HL-60 (cell line): Measurements from ENCODE around the gene UBALD1.

ENCODE experiments used
- DNase-seq, 2 experiments: peaks; one replicate each; pipeline ENCODE4 v3.0.0-alpha.2; 2010 to 2020; ENCODE audit warnings: low read depth in 1 of 2, low spot score in 1 of 2
- H3K27ac ChIP-seq: fragments of 250-450 bp; sonication (Bioruptor Pico); replicated peaks from 2 replicates; pipeline ENCODE4 v1.5.1; 2020; ENCODE audit warnings: mild to moderate bottlenecking, moderate library complexity
- H3K27me3 ChIP-seq: fragments of 250-450 bp; sonication (Bioruptor Pico); 2 replicates; pipeline ENCODE4 v1.5.1; 2021; ENCODE audit warnings: mild to moderate bottlenecking, moderate library complexity; ENCODE audit not compliant: insufficient read depth, poor library complexity, severe bottlenecking
- H3K4me3 ChIP-seq: replicated peaks from 2 replicates; pipeline ENCODE4 v1.5.1; 2011; ENCODE audit warnings: mild to moderate bottlenecking, control low read depth, low read length; ENCODE audit not compliant: insufficient read depth
- GABPA ChIP-seq: IDR thresholded peaks from 2 replicates; pipeline ENCODE4 v1.6.1; 2012; ENCODE audit warnings: low read depth
- POLR2AphosphoS5 ChIP-seq: IDR thresholded peaks from 2 replicates; pipeline ENCODE4 v1.6.1; 2012; ENCODE audit warnings: low read depth
- SPI1 ChIP-seq: IDR thresholded peaks from 2 replicates; pipeline ENCODE4 v1.6.1; 2012; ENCODE audit warnings: low read depth, mild to moderate bottlenecking, borderline replicate concordance
- TF ChIP-seq, protein P1 (sequence below): IDR thresholded peaks from 2 replicates; pipeline ENCODE4 v1.6.1; 2012; ENCODE audit warnings: low read depth; ENCODE audit not compliant: insufficient replicate concordance
- TF ChIP-seq, protein P2 (sequence below): IDR thresholded peaks from one replicate; pipeline ENCODE4 v1.5.1; 2011; ENCODE audit warnings: low read length, control low read depth, inconsistent platforms; ENCODE audit not compliant: insufficient read depth

Gene UBALD1

DNA sequence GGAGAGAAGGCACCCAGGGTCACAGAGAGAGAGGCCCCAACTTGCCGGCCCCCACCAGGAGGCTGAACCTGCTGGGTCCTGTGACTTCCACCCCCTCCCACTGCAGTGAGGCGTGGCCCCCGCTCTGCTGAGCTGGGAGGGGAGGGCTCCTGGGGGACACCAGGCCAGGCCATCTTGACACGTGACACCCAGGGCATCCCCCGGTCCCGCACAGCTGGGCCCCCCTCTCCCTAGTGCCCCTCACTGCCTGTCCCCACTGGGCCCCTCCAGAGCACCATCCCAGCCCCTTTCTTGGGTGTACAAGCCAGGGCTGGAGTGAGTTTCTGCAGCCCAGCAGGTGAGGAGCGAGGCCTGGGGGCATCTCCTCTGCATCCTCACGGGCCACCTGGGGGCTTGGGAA, 12.4 kb downstream of the UBALD1 start:
- DNase-seq = no peak
- no peaks in the 10 kb centered on the region for H3K27me3 ChIP-seq
- H3K27ac ChIP-seq = no peak overlapping the region
- TF ChIP-seq, protein P1, sequence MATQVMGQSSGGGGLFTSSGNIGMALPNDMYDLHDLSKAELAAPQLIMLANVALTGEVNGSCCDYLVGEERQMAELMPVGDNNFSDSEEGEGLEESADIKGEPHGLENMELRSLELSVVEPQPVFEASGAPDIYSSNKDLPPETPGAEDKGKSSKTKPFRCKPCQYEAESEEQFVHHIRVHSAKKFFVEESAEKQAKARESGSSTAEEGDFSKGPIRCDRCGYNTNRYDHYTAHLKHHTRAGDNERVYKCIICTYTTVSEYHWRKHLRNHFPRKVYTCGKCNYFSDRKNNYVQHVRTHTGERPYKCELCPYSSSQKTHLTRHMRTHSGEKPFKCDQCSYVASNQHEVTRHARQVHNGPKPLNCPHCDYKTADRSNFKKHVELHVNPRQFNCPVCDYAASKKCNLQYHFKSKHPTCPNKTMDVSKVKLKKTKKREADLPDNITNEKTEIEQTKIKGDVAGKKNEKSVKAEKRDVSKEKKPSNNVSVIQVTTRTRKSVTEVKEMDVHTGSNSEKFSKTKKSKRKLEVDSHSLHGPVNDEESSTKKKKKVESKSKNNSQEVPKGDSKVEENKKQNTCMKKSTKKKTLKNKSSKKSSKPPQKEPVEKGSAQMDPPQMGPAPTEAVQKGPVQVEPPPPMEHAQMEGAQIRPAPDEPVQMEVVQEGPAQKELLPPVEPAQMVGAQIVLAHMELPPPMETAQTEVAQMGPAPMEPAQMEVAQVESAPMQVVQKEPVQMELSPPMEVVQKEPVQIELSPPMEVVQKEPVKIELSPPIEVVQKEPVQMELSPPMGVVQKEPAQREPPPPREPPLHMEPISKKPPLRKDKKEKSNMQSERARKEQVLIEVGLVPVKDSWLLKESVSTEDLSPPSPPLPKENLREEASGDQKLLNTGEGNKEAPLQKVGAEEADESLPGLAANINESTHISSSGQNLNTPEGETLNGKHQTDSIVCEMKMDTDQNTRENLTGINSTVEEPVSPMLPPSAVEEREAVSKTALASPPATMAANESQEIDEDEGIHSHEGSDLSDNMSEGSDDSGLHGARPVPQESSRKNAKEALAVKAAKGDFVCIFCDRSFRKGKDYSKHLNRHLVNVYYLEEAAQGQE = no peak
- no peak overlapping the region for H3K4me3 ChIP-seq

DNA sequence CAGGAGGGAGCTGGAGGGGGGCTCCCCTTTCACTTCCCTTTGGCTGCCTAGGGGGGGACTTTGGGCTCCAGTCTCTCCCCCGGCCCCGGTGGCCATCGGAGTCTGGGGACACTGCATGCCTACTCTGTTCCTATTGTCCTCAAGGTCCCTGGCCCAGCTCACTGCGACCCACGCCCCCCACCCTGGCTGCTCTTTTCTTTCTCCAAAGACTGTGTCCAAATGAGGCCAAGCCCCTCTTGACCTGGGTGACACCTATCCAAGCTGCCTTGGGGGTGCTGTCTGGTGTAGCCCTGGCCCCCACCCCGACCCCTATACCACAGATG, 12.9 kb downstream of the UBALD1 start:
- DNase-seq = no peak
- Histone ChIP-seq H3K27ac (no peak overlapping the region), H3K4me3 (no peak overlapping the region), H3K27me3 (no peaks in the 10 kb centered on the region)
- TF ChIP-seq SPI1 (no peak), GABPA (no peak), POLR2AphosphoS5 (no peak)
- TF ChIP-seq, protein P2, sequence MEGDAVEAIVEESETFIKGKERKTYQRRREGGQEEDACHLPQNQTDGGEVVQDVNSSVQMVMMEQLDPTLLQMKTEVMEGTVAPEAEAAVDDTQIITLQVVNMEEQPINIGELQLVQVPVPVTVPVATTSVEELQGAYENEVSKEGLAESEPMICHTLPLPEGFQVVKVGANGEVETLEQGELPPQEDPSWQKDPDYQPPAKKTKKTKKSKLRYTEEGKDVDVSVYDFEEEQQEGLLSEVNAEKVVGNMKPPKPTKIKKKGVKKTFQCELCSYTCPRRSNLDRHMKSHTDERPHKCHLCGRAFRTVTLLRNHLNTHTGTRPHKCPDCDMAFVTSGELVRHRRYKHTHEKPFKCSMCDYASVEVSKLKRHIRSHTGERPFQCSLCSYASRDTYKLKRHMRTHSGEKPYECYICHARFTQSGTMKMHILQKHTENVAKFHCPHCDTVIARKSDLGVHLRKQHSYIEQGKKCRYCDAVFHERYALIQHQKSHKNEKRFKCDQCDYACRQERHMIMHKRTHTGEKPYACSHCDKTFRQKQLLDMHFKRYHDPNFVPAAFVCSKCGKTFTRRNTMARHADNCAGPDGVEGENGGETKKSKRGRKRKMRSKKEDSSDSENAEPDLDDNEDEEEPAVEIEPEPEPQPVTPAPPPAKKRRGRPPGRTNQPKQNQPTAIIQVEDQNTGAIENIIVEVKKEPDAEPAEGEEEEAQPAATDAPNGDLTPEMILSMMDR = no peak
- TF ChIP-seq, protein P1 = no peak

DNA sequence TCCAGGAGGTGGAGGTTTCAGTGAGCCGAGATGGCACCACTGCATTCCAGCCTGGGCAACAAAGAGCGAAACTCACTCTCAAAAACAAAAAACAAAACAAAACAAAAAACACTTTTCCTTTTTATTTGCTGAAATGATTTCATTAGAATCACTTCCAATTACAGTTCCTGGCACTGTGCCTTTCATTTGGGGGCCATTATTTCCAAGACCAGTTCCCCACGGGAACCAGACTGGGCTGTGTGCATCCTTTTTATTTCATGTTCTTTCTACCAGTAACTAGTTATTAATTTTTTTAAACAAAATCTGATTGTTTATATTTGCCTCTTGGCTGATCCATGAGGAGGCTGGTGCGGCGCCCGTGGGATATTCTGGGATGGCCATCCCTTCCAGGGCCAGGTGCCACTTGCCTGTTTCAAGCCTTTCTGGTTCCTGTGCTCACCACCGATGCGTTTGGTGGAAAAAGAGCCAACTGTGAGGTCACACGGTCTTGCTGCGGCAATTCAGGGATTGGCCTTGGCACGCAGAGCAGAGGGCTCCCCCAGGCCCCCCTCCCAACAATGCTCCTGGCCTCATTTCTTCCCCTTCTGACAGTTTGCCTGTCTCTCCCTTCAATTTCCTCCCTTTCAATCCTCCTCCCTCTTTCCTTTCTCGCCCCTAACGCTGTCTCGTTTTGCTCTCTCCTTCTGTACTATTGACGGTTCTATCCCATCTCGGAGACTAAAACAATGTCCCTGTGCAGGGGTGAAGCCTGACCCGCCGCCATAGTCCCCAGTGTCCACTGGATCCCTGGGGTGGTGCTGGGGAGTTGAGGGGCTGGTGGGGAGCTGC, 13.4 kb downstream of the UBALD1 start:
- Histone ChIP-seq H3K27me3 (no peaks in the 10 kb centered on the region), H3K27ac (no peak overlapping the region), H3K4me3 (no peak overlapping the region)
- TF ChIP-seq SPI1 = no peak
- TF ChIP-seq, protein P2 = no peak
- TF ChIP-seq, protein P1 = no peak
- no peak for TF ChIP-seq POLR2AphosphoS5
- no peak for TF ChIP-seq GABPA
- DNase-seq = peak in 1 of 2 experiments; percentile 64
